Left colon (tissue), 2 donors: ENCODE results near the gene SLC16A3. TPM values are rescaled to one million over a fixed set of nuclear protein-coding genes. Genes with fewer than 3 reads are reported as not detected.
A peak's percentile ranks its signal among the peaks of the same experiment; 100 is the strongest.
"Not testable (repeated sequence)": the region's sequence is repeated elsewhere in the genome, so short reads cannot be mapped to it uniquely, and the experiment has no call there.

Experiments
- ATAC-seq: fragments of 200-7000 bp; cut with Tn5 transposase; one replicate; pipeline ENCODE4 v1.9.1; 2020; ENCODE audit warnings: mild to moderate bottlenecking, moderate library complexity
- DNase-seq, 2 donors: peaks; one replicate each; pipeline ENCODE4 v3.0.0-alpha.2; 2020
- intact Hi-C, 2 donors: fragments of 100-400 bp; cut with DNase I in 1 of 2; cut with micrococcal nuclease in 1 of 2; formaldehyde crosslinking; loops; one replicate each; pipeline versions ENCODE4 v1.11.2 to v1.14.0; 2022; cut with DNase I, micrococcal nuclease
- total RNA-seq, 2 donors: library from RNA; stranded (reverse); fragmentation: NEBNext Ultra II Directional; extraction: Animal tissue kit (Norgen Biotek cat#: 25700); gene quantifications; one replicate each; pipeline ENCODE4 v1.2.1, GENCODE V29; 2021
- donor health status: DM: no; HTN: no; CAD: no.
- donor health status: DM: yes; HTN: yes; CAD: no.

Gene SLC16A3
- total RNA-seq, 2 donors from 2014 or later, result 112 to 168 TPM

GRCh38 chr17:82201498-82201910 is 27.3 kb upstream of the SLC16A3 start:
- intact Hi-C loops, result no loop called here
- ATAC-seq, result no peak

GRCh38 chr17:82202981-82203380 is 25.9 kb upstream of the SLC16A3 start:
- ATAC-seq (no peak), DNase-seq (no peak)
- intact Hi-C loops, result no loop called here

More at GRCh38 chr17:82201498-82201910, 27.3 kb upstream of the SLC16A3 start:
- DNase-seq, result no peak

- DNase-seq (no peak), ATAC-seq (no peak)
- intact Hi-C loops, result no loop called here
These were observed 24.9 kb upstream of the SLC16A3 start for GRCh38 chr17:82203920-82204319.

GRCh38 chr17:82204831-82205719 is 23.8 kb upstream of the SLC16A3 start:
- ATAC-seq (no peak), DNase-seq (no peak)
- intact Hi-C loops, result no loop called here

GRCh38 chr17:82205720-82206508 is 22.9 kb upstream of the SLC16A3 start:
- DNase-seq (peak; percentile 86 to 89), ATAC-seq (peak; percentile 89)
- intact Hi-C loops, result no loop called here

- ATAC-seq, intact Hi-C loops, DNase-seq: not testable (repeated sequence)
These were observed 18.2 kb upstream of the SLC16A3 start for GRCh38 chr17:82210655-82211054.

GRCh38 chr17:82212331-82213250 is 16.3 kb upstream of the SLC16A3 start, which contains the start of gene CCDC57:
Gene CCDC57, minus strand, starts transcription at chr17:82212842. Its CDS starts 10,898 bp downstream, at chr17:82201944.
- intact Hi-C loops, result no loop called here
- ATAC-seq (peak; percentile 75), DNase-seq (peak; percentile 75 to 82)

- intact Hi-C loops, result no loop called here
- ATAC-seq (no peak), DNase-seq (peak in 1 of 2 donors; percentile 46)
These were observed 15.4 kb upstream of the SLC16A3 start for GRCh38 chr17:82213251-82214011.

GRCh38 chr17:82214012-82214628 is 14.7 kb upstream of the SLC16A3 start:
- DNase-seq (no peak), ATAC-seq (no peak)
- intact Hi-C loops, result no loop called here

- ATAC-seq, result no peak
- intact Hi-C loops, result no loop called here
- DNase-seq, result no peak
These were observed 13.5 kb upstream of the SLC16A3 start for GRCh38 chr17:82215095-82215971.

- no peak for ATAC-seq
- no peak for DNase-seq
- intact Hi-C loops, result no loop called here
These were observed 12.9 kb upstream of the SLC16A3 start for GRCh38 chr17:82215972-82216300.

GRCh38 chr17:82216301-82217119 is 12.3 kb upstream of the SLC16A3 start:
- peak; percentile 78 for ATAC-seq
- intact Hi-C loops, result no loop called here
- peak; percentile 83 to 89 for DNase-seq

- intact Hi-C loops, result no loop called here
- DNase-seq (peak in 1 of 2 donors; percentile 41), ATAC-seq (no peak)
These were observed 11.7 kb upstream of the SLC16A3 start for GRCh38 chr17:82217120-82217529.

- ATAC-seq (no peak), DNase-seq (peak in 1 of 2 donors; percentile 73)
- intact Hi-C loops, result no loop called here
These were observed 11.2 kb upstream of the SLC16A3 start for GRCh38 chr17:82217530-82218204.

- ATAC-seq (no peak), DNase-seq (no peak)
- intact Hi-C loops, result no loop called here
These were observed 10.3 kb upstream of the SLC16A3 start for GRCh38 chr17:82218349-82219075.
